Stimulated activated CD4-positive, alpha-beta T cell treated with anti-CD3 and anti-CD28 coated beads, Interleukin-12 subunit alpha, Interleukin-12 subunit beta, amount 100 ng/mL, for 24 hours (primary cell): ENCODE data around the gene MEGF11.

ENCODE experiments used
- DNase-seq, 2 experiments: peaks; one replicate each; pipeline ENCODE4 v3.0.0-alpha.2; 2020; ENCODE audit warnings: low read depth in 2 of 2

The MEGF11 gene

GRCh38 chr15:65944404-65944803 lies 309.1 kb downstream of the MEGF11 start:
- DNase-seq = no peak

DNA sequence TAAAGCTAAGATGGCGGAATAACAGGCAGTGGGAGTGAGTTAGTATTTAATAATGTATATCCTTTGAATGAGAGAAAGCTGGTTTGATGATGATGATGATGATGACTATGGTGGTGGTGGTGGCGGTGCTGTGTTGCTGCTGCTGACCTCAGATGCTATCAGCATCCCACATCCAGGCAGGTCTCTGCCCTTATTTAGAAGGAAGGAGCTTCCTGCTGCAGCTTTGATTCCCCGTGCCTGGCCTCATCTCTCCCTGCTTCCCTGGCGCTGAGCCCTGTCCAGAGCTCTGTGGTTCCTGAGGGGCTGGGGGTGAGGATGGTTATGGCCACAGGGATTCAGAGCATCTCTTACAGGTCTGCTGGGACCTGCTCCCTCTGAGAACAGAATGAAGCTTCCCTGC lies 311.1 kb downstream of the MEGF11 start:
- DNase-seq = no peak

GRCh38 chr15:65940618-65940909 lies 313.0 kb downstream of the MEGF11 start:
- DNase-seq = no peak

DNA sequence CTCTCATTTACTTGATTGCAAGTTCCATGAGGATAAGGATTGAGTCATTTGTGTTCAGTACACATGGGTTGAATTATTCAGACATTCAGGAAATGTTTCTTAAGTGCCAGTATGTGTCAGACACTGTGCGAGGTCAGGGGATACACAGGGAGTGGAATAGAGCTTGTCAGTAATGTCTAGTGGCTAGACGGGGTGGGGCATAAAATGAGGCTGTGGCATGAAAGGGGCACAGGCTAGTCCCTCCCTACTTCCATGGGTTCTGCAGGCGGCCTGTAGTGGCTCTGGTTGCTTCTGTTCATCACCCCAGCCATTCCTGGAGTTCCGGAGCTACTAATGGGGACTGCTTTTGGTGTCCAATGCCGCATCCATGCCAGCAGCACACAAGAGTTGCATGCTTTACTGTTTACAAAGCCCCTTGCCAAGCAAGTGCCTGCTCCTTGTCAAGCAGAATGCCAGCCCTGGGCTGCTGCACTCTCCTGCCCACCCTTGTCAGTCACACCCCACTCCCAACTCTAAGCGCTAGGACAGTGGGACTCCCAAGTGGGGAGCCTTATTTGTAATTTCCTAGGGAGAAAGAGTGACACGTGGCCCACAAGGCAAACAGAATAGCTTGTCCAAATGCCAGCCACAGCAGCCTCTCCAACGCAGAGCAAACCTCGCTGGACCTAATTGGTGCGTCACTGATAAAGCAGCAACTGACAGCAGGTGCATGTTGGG lies 313.5 kb downstream of the MEGF11 start:
- no peak for DNase-seq

- DNase-seq = no peak
These were observed 314.9 kb downstream of the MEGF11 start for GRCh38 chr15:65938604-65939003.

GRCh38 chr15:65937476-65937875 lies 316.1 kb downstream of the MEGF11 start:
- no peak for DNase-seq

DNA sequence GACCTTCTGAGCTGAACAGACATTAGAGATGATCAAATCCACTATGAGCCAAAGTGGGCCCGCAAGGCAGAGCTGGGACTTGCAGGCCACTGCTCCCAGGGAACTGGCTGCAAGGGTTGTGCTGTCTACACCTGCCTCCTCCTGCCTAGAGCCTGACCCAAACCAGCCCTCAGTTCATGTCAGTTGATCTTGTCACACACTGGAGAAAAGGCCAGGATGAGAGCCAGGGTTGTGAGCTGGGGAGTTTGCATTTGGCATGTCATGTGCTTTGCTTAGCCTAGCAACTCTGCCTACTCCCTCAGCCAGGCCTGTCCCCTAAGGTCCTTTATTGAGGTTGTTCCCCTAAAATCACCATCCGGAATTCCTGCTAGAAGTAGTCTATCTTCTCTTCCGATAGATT lies 316.5 kb downstream of the MEGF11 start:
- no peak for DNase-seq

- no peak for DNase-seq
These were observed 317.3 kb downstream of the MEGF11 start for GRCh38 chr15:65936282-65936681.

DNA sequence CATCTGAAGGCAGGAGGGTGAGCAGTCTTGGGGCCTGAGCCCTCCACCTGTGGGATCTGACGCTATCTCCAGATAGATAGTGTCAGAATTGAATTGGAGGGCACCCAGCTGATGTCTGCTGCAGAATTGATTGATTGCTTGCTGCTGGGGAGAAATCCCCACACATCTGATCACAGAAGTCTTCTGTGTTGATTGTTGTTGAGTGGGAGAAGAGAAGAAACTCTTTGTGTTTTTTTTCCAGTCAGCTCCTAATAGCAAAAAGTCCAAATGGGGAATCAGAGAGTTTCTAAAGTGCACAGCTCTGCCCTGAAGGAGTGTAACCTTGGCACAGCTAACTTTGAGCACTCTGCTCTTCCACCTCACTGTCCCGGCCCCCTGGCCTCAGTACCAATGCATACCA lies 318.2 kb downstream of the MEGF11 start:
- DNase-seq = no peak

GRCh38 chr15:65931221-65931620 lies 322.3 kb downstream of the MEGF11 start:
- no peak for DNase-seq

DNA sequence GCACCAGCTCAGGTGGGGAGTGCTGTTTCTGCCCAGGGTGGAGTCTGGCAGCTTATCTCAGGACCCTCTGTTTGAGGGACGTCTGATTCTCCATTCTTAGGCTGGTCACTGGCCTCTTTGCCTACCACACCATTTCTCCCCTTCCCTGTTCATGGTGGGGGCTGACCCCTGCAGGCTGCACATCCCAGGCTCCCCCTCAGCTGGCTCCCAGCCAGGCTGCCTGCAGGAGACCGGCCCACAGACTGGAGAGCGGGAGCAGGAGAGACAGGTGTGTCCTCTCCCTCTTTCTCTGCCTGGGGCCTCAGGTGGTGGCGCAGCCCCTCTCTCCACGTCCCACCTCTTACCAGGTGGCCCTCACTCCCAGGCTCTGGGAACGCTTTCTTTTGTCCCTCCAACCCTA lies 323.4 kb downstream of the MEGF11 start:
- no peak for DNase-seq

- DNase-seq = no peak
These were observed 324.0 kb downstream of the MEGF11 start for GRCh38 chr15:65929573-65929972.

DNA sequence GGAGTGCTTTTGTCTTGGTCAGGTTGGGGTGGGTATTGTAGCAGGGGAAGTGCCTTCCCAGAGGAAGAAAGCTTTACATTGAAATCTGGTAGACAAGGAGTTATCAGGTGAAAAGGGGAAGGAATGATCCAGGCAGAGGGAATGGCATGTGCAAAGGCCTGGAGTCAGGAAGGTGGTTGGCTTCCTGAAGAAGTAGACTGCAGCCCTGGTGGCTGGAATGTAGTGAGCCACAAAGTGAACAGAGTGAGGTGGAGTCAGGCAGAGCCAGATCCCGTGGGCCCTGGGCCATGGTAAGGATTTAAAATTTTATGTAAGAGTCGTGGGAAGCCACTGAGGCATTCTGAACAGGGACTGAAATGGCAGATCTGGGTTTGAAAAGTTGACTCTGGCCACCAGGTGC lies 326.0 kb downstream of the MEGF11 start:
- DNase-seq = no peak

DNA sequence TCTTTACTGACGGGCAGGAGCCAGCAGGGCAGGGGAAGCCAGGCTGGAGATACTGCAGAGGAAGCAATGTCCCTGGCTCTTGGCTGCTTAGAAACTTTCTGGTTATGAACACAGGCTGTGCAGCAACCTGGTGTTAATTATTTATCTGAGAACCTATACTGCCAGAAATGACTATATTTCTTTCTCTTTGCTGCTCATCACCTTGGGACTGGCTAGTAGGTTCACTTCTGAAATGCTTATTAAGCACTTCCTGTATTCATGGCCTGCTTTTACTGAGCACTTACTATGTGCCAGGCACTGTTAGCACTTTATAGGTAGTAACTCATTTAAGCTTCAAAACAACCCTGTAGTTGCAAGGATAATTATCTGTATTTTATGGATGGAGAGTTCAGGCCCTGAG lies 326.7 kb downstream of the MEGF11 start:
- no peak for DNase-seq

GRCh38 chr15:65926459-65926858 lies 327.1 kb downstream of the MEGF11 start:
- no peak for DNase-seq

DNA sequence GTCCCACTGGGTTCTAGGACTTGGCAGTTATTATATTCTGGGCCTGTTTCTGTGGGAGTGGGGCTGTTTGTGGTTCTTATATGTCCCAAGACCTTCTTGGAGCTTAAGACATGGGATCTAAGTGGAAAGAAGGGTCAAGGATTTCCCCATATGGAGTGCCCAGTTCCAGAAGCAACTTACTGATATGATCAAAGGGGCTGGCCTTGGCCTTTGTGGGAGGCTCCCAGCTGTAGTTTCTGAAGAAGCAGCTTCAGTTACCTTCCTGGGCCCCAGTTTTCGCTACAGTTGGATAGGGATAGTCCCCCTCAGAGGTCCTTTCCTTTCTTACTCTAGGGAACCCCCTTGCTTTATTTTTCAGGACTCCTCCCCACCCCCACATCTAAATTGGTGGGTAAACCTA lies 328.2 kb downstream of the MEGF11 start:
- DNase-seq = no peak

- DNase-seq = no peak
These were observed 329.5 kb downstream of the MEGF11 start for GRCh38 chr15:65924004-65924403.

GRCh38 chr15:65923264-65923663 lies 330.3 kb downstream of the MEGF11 start:
- DNase-seq = no peak

DNA sequence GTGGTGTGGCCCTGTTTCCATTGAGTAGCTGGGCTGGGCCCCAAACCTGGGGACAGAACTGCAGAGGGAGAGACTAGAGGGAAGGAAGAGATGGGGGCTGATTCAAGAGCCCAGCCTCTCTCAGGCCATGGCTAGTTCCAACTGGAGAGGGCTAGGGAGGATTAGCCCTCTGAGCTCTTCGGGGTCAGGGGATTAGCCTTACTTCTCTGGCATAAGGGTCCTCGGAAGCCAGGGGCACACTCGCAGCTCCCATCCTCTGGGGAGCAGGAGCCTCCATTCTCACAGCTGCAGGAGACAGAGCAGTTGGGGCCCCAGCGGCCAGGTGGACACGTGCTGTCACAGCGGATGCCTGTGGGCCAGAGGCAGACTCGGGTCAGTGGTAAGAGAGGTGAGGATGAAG lies 330.9 kb downstream of the MEGF11 start:
- no peak for DNase-seq

- no peak for DNase-seq
These were observed 331.8 kb downstream of the MEGF11 start for GRCh38 chr15:65921780-65922179.

- DNase-seq = no peak
These were observed 332.7 kb downstream of the MEGF11 start for GRCh38 chr15:65920825-65921309.

- no peak for DNase-seq
These were observed 333.4 kb downstream of the MEGF11 start for GRCh38 chr15:65920121-65920520.

DNA sequence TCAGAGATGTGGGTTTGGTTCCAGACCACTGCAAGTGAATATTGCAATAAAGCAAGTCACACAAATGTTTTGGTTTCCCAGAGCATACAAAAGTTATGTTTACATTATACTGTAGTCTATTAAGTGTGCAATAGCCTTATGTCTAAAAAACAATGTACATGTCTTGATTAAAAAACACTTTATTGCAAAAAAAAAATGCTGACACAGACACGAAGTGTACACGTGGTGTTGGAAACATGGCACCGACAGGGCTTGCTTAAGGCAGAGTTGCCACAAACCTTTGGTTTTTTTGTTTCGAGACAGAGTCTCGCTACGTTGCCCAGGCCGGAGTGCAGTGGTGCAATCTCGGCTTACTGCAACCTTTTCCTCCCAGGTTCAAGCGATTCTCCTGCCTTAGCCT lies 334.2 kb downstream of the MEGF11 start:
- DNase-seq = no peak

GRCh38 chr15:65918945-65919344 lies 334.6 kb downstream of the MEGF11 start:
- no peak for DNase-seq
